GM12873 (cell line): ENCODE results near the gene ADARB2.

Source experiments
- CTCF ChIP-seq: IDR thresholded peaks from 2 replicates; pipeline ENCODE4 v1.5.1; 2012; ENCODE audit warnings: low read depth, mild to moderate bottlenecking, moderate library complexity, low read length, control low read depth; ENCODE audit not compliant: insufficient read depth; ENCODE audit errors: missing control alignments

Gene ADARB2

GRCh38 chr10:1128115-1128514 lies 609.2 kb downstream of the ADARB2 start:
- TF ChIP-seq CTCF: no peak

DNA sequence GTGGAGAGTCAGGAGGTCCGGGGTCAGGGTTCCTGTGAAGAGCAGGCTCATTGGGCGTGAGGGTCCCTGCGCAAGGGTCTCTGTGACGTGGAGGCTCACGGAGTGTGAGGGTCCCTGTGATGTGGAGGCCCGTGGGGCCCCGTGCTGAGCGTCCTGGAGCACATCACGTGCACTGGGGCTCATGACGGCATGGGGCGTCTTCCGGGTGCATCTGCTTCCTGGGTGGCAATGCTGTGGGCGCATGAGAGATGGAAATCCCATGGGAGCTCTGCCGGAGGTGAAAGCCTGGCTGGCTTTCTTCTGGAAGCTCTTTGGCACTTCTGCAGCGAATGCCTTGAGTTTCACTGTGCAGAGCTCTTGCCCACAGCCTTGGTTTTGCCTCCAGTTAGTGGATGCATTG lies 609.7 kb downstream of the ADARB2 start:
- no peak for TF ChIP-seq CTCF
